ENCODE results near the gene PRSS56. TPM values are rescaled to one million over a fixed set of nuclear protein-coding genes. Genes with fewer than 3 reads are reported as not detected.

The PRSS56 gene
- total RNA-seq, 1 donor from 2014 or later: not detected

GRCh38 chr2:232542715-232543467 is 22.7 kb downstream of the PRSS56 start:
- Histone ChIP-seq H3F3A (ENCODE audit: low read depth) (peaks cover 3% of the 10 kb centered on the region), H3K4me1 (peaks cover 7% of the 10 kb centered on the region), H3K9ac (no peak overlapping the region), H2AFZ (replicated peaks) (no peak overlapping the region), H3K36me3 (no peaks in the 10 kb centered on the region), H3K27ac (no peak overlapping the region), H3K4me3 (no peak overlapping the region), H3K27me3 (no peaks in the 10 kb centered on the region), H4K20me1 (ENCODE audit: low read depth) (no peaks in the 10 kb centered on the region), H3K79me2 (ENCODE audit: low read depth) (peaks cover 6% of the 10 kb centered on the region), H3K4me2 (no peak overlapping the region), H3K9me3 (ENCODE audit: low read depth) (no peaks in the 10 kb centered on the region)
- H3K27ac Mint-ChIP-seq: no peak overlapping the region
- peaks cover 2% of the 10 kb centered on the region for H3K27me3 Mint-ChIP-seq (ENCODE audit: insufficient read depth, low read depth)
- H3K9me3 Mint-ChIP-seq: peaks cover 2% of the 10 kb centered on the region
- H3K36me3 Mint-ChIP-seq: peaks cover 15% of the 10 kb centered on the region
- no peak for DNase-seq (ENCODE audit: low spot score)
- no peak for TF ChIP-seq CTCF (IDR thresholded peaks at IDR 0.05)
- no peak for TF ChIP-seq EZH2phosphoT487 (IDR thresholded peaks at IDR 0.05)
- TF ChIP-seq EZH2 (IDR thresholded peaks at IDR 0.05): no peak
- H3K4me1 Mint-ChIP-seq: peaks cover 12% of the 10 kb centered on the region
- H3K4me3 Mint-ChIP-seq: no peak overlapping the region

- Mint-ChIP-seq H3K36me3 (peaks cover 21% of the 10 kb centered on the region), H3K27me3 (ENCODE audit: insufficient read depth, low read depth) (peaks cover 2% of the 10 kb centered on the region), H3K4me3 (no peak overlapping the region), H3K9me3 (peaks cover 6% of the 10 kb centered on the region), H3K4me1 (peaks cover 6% of the 10 kb centered on the region), H3K27ac (no peak overlapping the region)
- Histone ChIP-seq H2AFZ (replicated peaks) (no peak overlapping the region), H4K20me1 (ENCODE audit: low read depth) (no peaks in the 10 kb centered on the region), H3K4me2 (no peak overlapping the region), H3K27me3 (no peaks in the 10 kb centered on the region), H3K36me3 (no peaks in the 10 kb centered on the region), H3K79me2 (ENCODE audit: low read depth) (peaks cover 12% of the 10 kb centered on the region), H3K4me3 (no peak overlapping the region), H3F3A (ENCODE audit: low read depth) (no peaks in the 10 kb centered on the region), H3K9ac (no peak overlapping the region), H3K27ac (no peak overlapping the region), H3K4me1 (peaks cover 7% of the 10 kb centered on the region), H3K9me3 (ENCODE audit: low read depth) (no peaks in the 10 kb centered on the region)
- TF ChIP-seq CTCF (IDR thresholded peaks at IDR 0.05) (no peak), EZH2phosphoT487 (IDR thresholded peaks at IDR 0.05) (no peak), EZH2 (IDR thresholded peaks at IDR 0.05) (no peak)
- no peak for DNase-seq (ENCODE audit: low spot score)
These were observed 23.3 kb downstream of the PRSS56 start for GRCh38 chr2:232543491-232543890.

GRCh38 chr2:232543928-232544631 is 23.9 kb downstream of the PRSS56 start:
- Histone ChIP-seq H3K27ac (no peak overlapping the region), H3K4me1 (peaks cover 4% of the 10 kb centered on the region), H3K9ac (no peak overlapping the region), H3K79me2 (ENCODE audit: low read depth) (peaks cover 18% of the 10 kb centered on the region), H3K9me3 (ENCODE audit: low read depth) (no peaks in the 10 kb centered on the region), H3K36me3 (no peaks in the 10 kb centered on the region), H3F3A (ENCODE audit: low read depth) (no peaks in the 10 kb centered on the region), H2AFZ (replicated peaks) (no peak overlapping the region), H3K27me3 (no peaks in the 10 kb centered on the region), H4K20me1 (ENCODE audit: low read depth) (no peaks in the 10 kb centered on the region), H3K4me3 (no peak overlapping the region), H3K4me2 (no peak overlapping the region)
- Mint-ChIP-seq H3K27ac (no peak overlapping the region), H3K36me3 (peaks cover 27% of the 10 kb centered on the region), H3K27me3 (ENCODE audit: insufficient read depth, low read depth) (peaks cover 2% of the 10 kb centered on the region), H3K4me3 (no peak overlapping the region), H3K9me3 (peaks cover 12% of the 10 kb centered on the region), H3K4me1 (peaks cover 2% of the 10 kb centered on the region)
- no peak for TF ChIP-seq EZH2phosphoT487 (IDR thresholded peaks at IDR 0.05)
- TF ChIP-seq EZH2 (IDR thresholded peaks at IDR 0.05): no peak
- TF ChIP-seq CTCF (IDR thresholded peaks at IDR 0.05): no peak
- DNase-seq (ENCODE audit: low spot score): no peak
